RWPE2 (cell line): ENCODE results near the gene ITPR1.

ENCODE experiments used
- ATAC-seq: fragments of 200-7000 bp; cut with Tn5 transposase; 3 replicates; pipeline ENCODE4 v1.9.1; 2021; ENCODE audit warnings: low read depth
- DNase-seq: peaks from one replicate; pipeline ENCODE4 v3.0.0-alpha.2; 2020; ENCODE audit warnings: low spot score
- H3K27ac ChIP-seq: fragments of 450-650 bp; 2 replicates; pipeline ENCODE4 v1.5.1; 2017; ENCODE audit warnings: mild to moderate bottlenecking; ENCODE audit not compliant: poor library complexity, severe bottlenecking
- H3K27me3 ChIP-seq: fragments of 250-450 bp; sonication (Bioruptor Pico); 2 replicates; pipeline ENCODE4 v1.5.1; 2021; ENCODE audit warnings: mild to moderate bottlenecking, moderate library complexity; ENCODE audit not compliant: insufficient read depth, poor library complexity, severe bottlenecking
- H3K36me3 ChIP-seq: fragments of 250-450 bp; sonication (Bioruptor Pico); 2 replicates; pipeline ENCODE4 v1.5.1; 2020; ENCODE audit warnings: low read depth, mild to moderate bottlenecking, moderate library complexity
- H3K4me1 ChIP-seq: fragments of 250-450 bp; sonication (Bioruptor Pico); 2 replicates; pipeline ENCODE4 v1.5.1; 2021; ENCODE audit warnings: mild to moderate bottlenecking, moderate library complexity; ENCODE audit not compliant: insufficient read depth, poor library complexity, severe bottlenecking
- H3K4me3 ChIP-seq: fragments of 250-450 bp; sonication (Bioruptor Pico); 2 replicates; pipeline ENCODE4 v1.5.1; 2021; ENCODE audit warnings: mild to moderate bottlenecking, moderate library complexity; ENCODE audit not compliant: severe bottlenecking
- H3K9me3 ChIP-seq: fragments of 250-450 bp; sonication (Bioruptor Pico); 2 replicates; pipeline ENCODE4 v1.5.1; 2021; ENCODE audit warnings: mild to moderate bottlenecking, moderate library complexity; ENCODE audit not compliant: severe bottlenecking
- TF ChIP-seq, protein P1 (sequence below): fragments of 450-650 bp; IDR thresholded peaks from one replicate; pipeline ENCODE4 v1.5.1; 2017; ENCODE audit warnings: mild to moderate bottlenecking, moderate library complexity; ENCODE audit not compliant: poor library complexity, severe bottlenecking

The ITPR1 gene

GRCh38 chr3:4756057-4756775 is 263.1 kb downstream of the ITPR1 start:
- H3K36me3 ChIP-seq: no peaks in the 10 kb centered on the region
- DNase-seq (no peak), ATAC-seq (no peak)
- H3K27ac ChIP-seq: no peak overlapping the region
- no peaks in the 10 kb centered on the region for H3K27me3 ChIP-seq
- peaks cover 9% of the 10 kb centered on the region for H3K4me1 ChIP-seq
- TF ChIP-seq, protein P1, sequence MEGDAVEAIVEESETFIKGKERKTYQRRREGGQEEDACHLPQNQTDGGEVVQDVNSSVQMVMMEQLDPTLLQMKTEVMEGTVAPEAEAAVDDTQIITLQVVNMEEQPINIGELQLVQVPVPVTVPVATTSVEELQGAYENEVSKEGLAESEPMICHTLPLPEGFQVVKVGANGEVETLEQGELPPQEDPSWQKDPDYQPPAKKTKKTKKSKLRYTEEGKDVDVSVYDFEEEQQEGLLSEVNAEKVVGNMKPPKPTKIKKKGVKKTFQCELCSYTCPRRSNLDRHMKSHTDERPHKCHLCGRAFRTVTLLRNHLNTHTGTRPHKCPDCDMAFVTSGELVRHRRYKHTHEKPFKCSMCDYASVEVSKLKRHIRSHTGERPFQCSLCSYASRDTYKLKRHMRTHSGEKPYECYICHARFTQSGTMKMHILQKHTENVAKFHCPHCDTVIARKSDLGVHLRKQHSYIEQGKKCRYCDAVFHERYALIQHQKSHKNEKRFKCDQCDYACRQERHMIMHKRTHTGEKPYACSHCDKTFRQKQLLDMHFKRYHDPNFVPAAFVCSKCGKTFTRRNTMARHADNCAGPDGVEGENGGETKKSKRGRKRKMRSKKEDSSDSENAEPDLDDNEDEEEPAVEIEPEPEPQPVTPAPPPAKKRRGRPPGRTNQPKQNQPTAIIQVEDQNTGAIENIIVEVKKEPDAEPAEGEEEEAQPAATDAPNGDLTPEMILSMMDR: no peak
- H3K9me3 ChIP-seq: no peaks in the 10 kb centered on the region
- no peak overlapping the region for H3K4me3 ChIP-seq

- H3K27ac ChIP-seq: no peak overlapping the region
- no peaks in the 10 kb centered on the region for H3K36me3 ChIP-seq
- H3K4me1 ChIP-seq: peaks cover under 1% of the 10 kb centered on the region
- no peaks in the 10 kb centered on the region for H3K9me3 ChIP-seq
- TF ChIP-seq, protein P1: no peak
- DNase-seq (no peak), ATAC-seq (no peak)
- H3K27me3 ChIP-seq: no peaks in the 10 kb centered on the region
- no peak overlapping the region for H3K4me3 ChIP-seq
Observed at GRCh38 chr3:4756855-4757574, 263.9 kb downstream of the ITPR1 start.

GRCh38 chr3:4757575-4758248 is 264.6 kb downstream of the ITPR1 start:
- no peak overlapping the region for H3K27ac ChIP-seq
- H3K4me3 ChIP-seq: no peak overlapping the region
- no peaks in the 10 kb centered on the region for H3K36me3 ChIP-seq
- no peak for ATAC-seq
- no peaks in the 10 kb centered on the region for H3K27me3 ChIP-seq
- DNase-seq: no peak
- TF ChIP-seq, protein P1: no peak
- no peaks in the 10 kb centered on the region for H3K9me3 ChIP-seq
- H3K4me1 ChIP-seq: no peaks in the 10 kb centered on the region

DNA sequence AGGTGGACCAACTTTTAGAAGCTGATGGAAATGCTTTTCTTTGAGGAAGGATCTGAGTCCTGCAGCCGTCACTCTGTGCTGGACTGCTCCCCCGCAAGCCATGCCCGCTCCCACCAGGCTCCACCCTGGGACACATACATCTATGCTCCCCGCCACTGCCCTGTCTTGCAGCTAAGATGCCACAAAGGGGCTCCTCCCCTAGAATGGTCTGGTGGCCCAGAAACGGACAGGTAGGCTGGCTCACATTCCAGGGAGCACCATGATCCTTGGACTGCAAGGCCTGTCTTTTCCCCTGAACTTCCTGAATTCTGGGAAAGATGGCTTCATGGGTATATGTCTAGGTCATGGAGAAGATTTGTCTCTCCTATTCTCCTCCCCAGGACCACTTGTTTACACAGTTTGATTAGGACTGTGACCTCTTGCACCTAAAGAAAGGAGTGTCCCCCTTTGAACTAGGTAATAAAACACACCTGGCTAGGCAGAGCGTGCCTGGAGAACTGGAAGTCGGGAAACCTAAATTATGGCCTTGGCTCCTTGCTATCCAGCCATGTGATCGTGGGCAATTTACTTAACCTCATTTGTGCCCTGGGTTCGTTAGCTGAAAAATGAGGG is 265.2 kb downstream of the ITPR1 start:
- ATAC-seq: no peak
- Histone ChIP-seq H3K36me3 (no peaks in the 10 kb centered on the region), H3K27ac (no peak overlapping the region)

More for the DNA sequence above, 265.2 kb downstream of the ITPR1 start:
- Histone ChIP-seq H3K9me3 (no peaks in the 10 kb centered on the region), H3K27me3 (no peaks in the 10 kb centered on the region), H3K4me1 (no peaks in the 10 kb centered on the region), H3K4me3 (no peak overlapping the region)
- TF ChIP-seq, protein P1: no peak
- no peak for DNase-seq
